Fibroblast of gingiva (primary cell): ENCODE data around the gene PLAC9.
"Not testable (repeated sequence)": the region's sequence is repeated elsewhere in the genome, so short reads cannot be mapped to it uniquely, and the experiment has no call there.

Experiments used
- DNase-seq: peaks from one replicate; pipeline ENCODE4 v3.0.0-alpha.2; 2011; ENCODE audit warnings: low read depth

Gene PLAC9, protein sequence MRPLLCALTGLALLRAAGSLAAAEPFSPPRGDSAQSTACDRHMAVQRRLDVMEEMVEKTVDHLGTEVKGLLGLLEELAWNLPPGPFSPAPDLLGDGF

DNA sequence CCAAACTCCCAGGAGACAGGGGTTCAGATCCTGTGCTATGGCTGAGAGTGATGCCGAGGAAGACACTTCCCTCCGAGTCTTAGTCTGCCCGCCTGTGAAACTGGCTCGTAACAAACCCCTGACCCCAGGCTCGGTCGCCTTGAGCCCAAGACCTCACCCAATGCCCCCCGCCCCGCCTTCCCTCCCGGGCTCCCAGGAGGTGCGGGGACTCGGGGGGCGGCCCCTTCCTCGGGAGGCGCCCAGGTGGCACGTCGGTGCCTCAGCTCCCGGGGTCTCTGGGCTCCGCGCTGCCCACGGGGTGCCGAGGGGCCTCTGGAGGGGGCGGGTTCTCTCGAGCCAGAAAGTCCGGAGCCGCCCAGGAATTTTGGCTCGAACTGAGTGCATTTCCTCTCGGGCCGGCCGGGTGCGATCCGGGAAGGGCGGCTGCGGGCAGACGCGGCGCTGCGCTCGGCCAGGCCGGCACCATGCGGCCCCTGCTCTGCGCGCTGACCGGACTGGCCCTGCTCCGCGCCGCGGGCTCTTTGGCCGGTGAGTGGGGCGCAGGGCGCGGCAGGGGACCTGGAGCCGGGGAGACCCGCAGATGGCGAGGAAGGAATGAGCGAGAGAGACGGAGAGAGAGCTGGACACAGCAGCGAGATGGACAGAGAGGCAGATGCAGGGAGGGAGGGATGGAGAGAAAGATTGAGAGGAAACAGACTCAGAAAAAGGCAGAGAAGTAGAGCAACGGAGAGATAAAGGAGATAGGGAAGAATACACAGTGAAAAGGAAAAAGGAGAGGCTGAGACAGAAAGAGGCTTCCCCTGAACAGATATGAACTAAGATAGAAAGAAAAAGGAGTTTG is at the start of gene PLAC9:
TSS of gene PLAC9 (plus strand) at position 432 of the 841 bp plus-strand sequence. CDS start at position 465, 33 bp downstream.
- no peak for DNase-seq

DNA sequence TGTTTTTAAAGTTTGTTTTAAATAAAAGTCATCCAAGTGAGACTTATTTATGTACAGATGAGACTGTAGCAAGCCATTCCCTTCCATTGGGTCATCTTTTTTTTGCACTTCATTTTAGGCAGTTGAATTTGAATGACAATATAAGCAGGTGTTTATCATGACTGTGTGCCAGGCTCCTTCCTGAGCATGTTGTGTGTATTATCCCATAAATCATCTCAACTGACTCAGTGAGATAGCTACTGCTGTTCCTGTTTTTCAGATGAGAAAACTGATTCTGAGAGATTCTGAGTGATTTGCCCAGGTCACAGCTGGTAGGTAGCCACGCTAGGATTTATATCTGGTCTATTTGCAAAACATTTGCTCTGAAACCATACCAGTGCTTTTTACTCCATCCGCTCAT is 42.4 kb upstream of the PLAC9 start:
- no peak for DNase-seq

DNA sequence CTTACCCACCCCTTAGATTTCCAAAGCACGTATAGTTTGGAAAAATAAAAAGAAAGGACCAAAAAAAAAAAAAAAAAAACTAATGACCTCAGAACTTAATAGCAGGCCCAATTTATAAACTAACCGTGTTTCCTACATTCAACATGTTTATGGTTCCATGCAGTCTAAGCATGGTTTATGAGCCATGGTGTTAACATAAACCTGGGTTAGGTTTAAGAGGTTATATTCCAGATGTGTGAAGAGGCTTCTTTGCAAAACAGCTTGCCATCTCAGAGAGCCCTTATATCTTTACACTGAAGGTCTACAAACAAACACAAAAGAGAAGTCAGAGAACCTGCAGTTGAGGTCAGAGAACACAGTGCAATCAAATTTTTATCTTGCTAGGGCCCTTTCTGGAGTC is 38.3 kb upstream of the PLAC9 start:
- DNase-seq = no peak

DNA sequence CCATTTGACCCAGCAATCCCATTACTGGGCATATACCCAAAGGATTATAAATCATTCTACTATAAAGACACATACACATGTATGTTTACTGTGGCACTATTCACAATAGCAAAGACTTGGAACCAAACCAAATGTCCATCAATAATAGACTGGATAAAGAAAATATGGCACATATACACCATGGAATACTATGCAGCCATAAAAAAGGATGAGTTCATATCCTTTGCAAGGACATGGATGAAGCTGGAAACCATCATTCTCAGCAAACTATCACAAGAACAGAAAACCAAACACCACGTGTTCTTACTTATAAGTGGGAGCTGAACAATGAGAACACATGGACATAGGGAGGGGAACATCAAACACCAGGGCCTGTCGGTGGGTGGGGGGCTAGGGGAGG is 34.3 kb upstream of the PLAC9 start:
- DNase-seq = not testable (repeated sequence)

DNA sequence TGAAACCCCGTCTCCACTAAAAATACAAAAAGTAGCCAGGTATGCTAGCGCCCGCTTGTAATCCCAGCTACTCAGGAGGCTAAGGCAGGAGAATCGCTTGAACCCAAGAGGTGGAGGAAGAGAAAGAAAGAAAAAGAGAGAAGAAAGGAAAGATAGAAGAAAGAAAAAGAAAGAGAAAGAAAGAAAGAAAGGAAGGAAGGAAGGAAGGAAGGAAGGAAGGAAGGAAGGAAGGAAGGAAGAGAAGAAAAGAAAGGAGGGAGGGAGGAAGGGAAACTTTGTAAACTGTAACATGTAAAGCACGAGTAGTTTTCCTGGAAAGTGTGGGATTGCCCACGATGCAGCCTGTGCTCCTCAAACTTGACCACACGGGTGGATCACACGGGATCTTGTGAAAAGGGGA is 33.2 kb upstream of the PLAC9 start:
- not testable (repeated sequence) for DNase-seq

DNA sequence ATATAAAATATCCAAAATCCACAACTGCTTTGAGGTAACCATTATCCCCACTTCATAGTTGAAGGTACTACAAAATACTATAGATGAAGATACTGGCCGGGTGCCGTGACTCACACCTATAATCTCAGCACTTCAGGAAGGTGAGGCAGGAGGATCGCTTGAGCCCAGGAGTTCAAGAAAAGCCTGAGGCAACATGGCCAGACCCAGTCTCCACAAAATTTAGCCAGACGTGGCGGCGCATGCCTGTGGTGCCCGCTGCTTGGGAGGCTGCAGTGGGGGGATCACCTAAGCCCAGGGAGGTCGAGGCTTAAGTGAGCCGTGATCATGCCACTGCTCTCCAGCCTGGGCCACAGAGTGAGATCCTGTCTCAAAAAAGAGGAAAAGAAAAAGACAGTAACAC is 32.4 kb upstream of the PLAC9 start:
- DNase-seq = no peak

DNA sequence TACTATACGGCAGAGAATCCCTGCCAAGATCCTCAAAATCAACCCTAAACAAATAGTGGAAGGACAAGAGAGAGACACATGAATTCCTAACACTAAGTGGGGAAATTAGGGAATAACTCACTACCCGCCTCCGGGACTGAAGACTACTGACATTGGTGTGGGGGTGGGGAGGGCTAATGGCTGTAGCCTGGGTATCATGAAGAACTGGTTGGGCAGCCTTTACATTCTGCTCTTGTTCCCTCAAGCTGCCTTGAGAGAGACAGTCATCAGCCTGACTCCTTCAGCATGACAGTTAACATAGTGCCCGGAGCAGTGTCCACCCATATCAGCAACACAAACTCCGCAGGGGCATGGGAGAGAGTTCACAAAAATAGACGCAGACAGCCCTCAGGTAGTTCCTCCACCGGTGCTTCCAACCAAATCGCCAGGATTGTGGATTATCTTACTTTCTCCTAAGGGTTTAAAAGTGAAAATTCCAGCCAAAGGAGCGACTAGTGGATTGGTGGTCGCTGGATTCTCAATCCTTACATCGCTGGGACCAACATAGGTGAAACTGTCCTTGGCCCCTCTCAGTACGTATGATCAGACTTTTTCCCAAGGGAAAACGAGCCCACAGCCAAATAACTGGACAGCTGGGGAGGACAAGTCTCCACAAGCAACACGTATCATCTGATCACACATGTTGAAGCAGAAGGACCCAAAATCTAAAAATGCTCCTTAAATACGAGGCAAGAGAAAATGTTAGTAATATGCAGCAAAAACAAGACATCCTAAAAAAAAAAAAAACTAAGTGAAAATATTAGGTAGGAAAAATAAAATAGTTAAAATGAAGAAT is 31.5 kb upstream of the PLAC9 start:
- no peak for DNase-seq

DNA sequence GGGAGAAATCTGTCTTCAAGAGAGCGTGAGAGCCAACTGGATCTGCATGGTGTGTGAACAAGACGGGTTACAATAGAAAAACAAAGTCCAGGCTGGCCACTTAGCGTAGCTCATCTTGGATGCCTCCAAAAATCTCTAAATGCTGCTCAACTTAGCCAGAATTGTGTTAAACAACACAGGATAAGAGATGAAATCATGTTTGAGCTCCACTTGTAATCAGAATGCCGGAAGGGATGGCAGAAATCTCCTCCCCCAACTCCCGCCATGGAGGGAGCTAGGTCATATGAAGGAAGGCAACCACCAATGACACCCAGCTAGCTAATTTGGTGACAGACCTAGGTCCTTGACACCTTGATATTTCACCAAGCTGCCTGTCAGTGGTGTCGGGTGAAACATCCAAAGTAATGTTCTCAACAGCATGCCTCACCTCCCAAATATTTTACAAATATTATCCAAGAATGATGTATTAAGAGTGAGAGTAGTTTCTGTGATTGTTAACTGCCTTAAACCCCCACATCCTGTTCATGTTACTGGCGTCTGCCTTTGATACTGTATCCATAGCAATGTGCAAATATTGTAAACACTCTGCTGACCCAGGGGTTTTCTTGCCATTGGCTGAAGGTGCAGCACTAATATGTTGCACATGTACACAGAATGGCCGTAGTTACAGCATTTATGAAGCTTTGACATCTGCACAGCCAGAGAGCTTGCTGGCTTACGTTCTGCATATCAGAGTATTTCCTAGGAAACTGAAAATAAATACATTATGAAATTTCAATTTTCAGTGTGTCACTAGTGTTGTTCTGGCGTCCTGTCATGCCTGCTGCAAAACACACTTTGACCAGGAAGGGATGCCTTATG is 28.2 kb upstream of the PLAC9 start:
- DNase-seq = peak; percentile 99

DNA sequence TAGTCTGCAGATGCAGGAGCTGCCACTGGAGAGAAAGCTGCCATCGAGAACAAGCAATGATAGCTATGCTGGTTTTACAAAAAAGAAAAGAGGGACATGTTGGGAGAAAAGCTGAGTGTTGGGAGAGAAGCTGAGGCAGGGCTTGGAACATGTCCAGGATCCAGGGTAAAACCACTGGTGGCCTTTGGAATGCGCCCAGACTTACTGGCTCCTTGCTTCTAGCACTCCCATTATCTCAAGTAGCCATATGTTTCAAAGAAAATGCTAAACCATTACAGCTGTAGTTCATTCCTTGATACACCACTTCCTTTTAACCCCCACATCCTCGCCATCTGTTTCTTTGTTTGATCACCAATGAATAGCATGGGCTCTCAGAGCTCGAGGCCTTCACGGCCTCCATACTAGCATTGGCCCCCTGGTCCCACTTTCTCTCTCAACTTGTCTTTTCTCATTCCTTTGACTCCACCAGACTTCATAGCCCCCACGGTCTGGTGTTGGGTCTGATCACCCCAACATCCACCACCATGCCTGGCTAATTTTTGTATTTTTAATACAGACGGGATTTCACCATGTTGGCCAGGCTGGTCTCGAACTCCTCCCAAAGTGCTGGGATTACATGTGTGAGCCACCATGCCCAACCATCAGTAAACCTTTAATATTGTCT is 23.8 kb upstream of the PLAC9 start:
- no peak for DNase-seq

DNA sequence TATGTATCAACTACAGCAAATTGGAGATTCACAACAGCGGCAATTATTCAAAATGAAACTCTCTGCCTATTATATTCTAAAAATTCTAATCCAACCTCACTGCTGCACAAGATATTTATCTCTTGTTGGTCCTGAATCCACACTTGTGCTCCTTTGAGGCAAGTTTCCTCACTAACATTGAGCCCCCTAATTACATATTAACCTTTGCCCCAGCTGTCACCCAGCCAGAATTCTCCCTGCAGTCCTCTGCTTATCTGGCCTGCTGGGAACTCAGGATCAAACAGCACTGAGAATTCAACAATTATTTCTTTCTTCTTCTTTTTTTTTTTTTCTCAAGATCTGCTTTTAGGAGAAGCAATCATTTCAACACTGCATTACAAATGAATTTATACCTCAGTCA is 21.5 kb upstream of the PLAC9 start:
- DNase-seq = no peak

DNA sequence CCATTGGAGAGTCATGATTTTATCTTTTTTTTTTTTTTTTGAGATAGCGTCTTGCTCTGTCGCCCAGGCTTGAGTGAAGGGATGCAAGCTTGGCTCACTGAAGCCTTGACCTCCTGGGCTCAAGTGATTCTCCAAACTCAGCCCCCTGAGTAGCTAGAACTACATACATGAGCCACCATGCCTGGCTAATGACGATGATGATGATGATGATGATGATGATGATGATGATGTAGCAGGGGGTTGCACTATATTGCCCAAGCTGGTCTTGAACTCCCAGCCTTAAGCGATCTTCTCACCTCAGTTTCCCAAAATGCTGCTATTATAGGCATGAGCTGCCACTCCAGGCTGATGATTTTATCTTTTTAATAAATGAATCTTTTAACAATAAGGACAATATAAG is 13.9 kb upstream of the PLAC9 start:
- DNase-seq = no peak

DNA sequence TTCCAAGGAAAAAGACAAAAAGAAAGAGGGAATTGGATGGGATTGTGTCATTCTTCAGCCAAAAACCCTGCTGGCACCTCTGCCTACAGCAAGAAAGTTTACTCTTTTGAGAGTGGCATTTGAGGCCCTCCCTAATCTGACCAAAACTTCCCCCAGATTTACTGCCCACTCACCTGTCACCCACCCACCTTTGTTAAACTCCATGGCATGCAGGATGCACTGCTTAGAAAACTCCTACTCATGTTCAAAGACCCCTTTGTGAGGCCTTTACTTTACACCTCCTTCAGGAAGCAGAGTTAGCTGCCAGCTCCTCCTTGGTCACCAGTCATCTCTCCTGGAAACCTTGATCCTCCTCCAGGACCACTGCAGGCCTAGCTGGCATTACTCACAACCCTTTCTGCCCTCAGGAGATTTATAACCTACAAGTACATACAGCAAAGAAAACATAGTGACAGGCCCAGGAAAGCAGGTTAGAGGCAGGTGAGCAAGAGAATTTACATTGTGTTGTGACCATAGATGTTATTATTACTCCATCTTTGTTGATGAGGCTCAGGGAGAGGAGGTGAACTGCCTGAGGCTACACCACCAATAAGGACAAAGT is 10.3 kb upstream of the PLAC9 start:
- no peak for DNase-seq

DNA sequence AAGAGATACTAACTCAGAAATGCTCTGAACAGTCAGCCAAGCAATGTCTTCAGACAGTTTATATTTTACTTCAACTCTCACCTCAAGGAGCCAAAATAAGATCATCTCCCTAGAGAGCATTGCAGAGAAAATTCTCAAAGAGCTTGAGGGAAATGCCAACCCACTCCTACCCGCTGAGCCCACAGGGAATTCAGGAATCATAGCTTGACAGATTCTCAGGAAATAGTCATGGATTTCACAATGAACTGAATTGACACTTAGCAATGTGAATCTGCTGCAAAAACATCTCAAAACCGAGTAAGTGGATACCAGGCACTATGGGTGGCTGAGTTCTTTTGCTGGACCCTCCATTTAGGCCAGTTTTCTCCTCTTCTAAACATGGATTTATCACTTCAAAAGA is 9.8 kb upstream of the PLAC9 start:
- DNase-seq = peak; percentile 88

DNA sequence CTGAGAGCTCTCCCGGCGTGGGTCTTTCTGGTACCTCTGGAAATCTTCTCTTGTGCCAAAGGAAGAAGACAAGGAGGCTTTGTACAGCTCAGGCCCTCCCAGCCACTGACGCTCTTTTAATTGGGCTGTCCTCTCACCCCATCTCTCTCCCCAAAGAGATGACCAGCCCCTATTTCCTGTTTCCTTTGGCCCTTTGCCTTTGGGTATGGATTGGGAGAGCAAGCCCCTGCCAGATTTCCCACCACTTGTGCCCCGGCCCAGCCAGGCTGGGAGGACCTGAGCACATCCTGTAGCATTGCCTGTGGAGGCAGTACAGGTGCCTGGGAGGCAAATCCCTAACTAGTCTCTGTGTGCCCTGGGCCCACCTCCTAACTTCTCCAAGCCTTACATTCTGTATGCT is 5.7 kb upstream of the PLAC9 start:
- no peak for DNase-seq

DNA sequence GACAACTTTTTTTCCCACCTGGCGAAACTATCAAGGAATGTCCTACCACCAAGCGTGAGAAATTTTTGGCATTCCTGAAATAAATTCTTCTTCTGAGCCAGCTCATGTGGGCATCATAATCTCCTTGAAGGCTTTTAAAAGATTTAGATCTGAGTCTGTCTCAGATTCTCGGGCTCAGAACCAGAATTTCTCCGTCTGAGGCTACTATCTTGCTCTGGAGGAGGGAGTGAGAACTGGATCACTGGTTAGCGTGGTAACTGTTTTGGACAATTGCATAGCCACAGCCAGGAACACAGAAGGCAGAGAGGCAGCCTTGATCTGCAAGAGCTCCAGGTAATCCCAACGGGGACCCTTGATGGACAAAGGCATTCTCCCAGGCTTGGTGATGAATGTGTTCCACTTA is 1.0 kb upstream of the PLAC9 start:
- DNase-seq = no peak

DNA sequence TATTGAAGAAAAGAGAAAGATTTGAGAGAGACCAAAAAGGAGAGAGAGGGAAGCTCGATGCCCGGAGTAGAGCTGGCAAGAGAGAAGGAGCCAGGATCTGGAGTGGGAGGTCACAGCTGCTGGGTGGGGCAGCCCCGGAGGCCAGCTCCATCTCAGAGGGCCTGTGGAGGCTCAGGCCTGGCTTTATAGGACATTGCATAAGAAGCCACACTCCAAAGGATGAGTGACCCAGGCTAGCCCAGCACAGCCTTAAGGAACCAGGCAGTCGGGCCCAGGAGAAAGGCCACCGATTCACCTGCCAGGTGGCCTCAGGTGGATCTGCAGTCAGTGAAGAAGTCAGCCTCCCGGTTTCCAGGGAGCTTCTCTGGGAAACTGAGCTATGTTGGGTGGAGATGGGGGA is 676 bp downstream of the PLAC9 start:
- DNase-seq = peak; percentile 80

DNA sequence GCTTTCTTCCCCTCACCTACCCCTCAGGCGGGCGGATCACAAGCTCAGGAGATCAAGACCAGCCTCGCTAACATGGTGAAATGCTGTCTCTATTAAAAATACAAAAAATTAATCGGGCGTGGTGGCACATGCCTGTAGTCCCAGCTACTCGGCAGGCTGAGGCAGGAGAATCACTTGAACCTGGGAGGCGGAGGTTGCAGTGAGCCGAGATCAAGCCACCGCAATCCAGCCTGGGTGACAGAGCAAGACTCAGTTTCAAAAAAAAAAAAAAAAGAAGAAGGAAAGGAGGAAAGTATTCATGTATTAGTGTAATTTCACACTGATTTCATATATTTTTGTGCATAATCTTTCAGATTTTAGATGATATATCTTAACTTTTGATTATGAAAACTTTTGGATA is 1.2 kb downstream of the PLAC9 start:
- DNase-seq = not testable (repeated sequence)

DNA sequence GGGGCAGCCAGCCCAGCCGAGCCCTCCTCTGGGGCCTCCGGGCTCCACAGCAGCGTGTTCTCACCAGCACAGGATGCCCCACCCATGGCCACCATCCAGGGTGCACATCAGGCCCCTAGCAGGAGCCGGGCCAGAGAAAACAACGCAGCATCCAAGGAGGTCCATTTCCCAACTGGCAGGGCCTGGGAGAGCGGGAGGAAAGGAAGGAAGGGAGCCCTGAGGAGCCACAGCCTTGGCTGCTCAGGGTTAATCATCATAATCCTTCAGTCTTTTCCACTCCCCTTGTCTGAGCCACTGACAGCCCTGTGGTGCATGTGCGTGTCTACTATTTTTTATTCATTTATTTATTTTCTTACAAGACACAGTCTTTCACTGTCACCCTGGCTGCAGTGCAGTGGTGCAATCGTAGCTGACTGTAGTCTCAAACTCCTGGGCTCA is 3.6 kb downstream of the PLAC9 start:
- DNase-seq = peak; percentile 98

DNA sequence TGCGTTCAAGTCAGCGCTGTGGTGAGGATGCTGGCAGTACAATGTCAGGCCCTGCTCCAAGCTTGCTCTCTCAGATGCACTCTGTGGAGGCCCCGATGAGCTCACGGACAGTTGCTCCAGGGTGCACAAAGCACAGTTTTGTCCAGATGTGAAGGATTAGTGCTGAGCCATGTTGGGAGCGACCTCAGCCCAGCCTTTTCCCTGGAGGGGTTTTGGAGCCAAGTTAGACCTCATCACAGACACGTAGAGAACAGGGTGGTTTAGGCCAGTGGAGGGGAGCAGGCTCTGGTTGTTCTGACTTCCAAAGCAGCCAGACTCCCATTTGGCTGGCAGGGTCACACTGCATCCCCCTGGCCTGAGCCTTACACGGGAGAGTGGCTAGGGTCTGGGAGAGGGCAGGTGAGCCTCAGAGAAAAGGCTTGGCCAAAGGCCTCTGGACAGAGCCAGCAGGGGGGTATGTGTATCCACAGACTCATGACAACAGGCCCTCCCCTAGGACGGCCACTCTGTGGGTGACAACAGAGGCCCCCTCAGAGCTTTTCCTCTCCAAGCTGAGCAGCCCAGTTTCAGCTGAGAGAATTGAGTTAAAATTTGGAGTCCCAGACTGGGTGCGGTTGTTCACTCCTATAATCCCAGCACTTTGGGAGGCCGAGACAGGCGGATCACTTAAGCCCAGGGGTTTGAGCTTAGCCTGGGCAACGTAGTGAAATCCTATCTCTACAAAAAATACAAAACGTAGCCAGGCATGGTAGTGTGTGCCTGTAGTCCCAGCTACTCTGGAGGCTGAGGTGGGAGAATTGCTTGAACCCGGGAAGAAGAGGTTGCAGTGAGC is 4.7 kb downstream of the PLAC9 start:
- DNase-seq = peak; percentile 92

DNA sequence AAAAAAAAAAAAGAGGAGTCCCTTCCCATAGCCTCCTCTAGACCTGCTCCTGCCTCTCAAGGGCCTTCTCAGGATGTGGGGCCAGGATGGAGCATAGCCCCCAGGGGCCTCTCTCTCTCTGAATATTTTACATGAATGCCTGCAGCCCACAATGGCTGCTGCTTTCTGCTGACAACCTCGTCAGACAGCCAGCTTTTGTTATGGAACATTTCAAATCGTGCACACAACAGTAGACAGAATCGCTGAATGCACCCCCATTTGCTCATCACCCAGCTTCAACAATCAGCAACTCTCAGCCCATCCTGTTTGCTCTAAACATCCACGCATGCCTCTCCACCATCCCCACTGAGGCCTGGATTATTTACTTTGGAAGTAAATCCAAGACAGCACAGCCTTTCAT is 5.4 kb downstream of the PLAC9 start:
- DNase-seq = no peak
